ENCODE measurements around the gene ACVR1.

The ACVR1 gene

GRCh38 chr2:157699806-157700205 is 176.3 kb downstream of the ACVR1 start:
- H3K4me3 ChIP-seq (ENCODE audit: control insufficient read depth, low read depth, low read length): no peak overlapping the region
- no peak for DNase-seq (ENCODE audit: low read depth)
- no peak for TF ChIP-seq CTCF (conservative IDR thresholded peaks at IDR 0.05; ENCODE audit: control insufficient read depth, insufficient read depth, low read depth, low read length)

- DNase-seq (ENCODE audit: low read depth): no peak
- TF ChIP-seq CTCF (conservative IDR thresholded peaks at IDR 0.05; ENCODE audit: control insufficient read depth, insufficient read depth, low read depth, low read length): no peak
- H3K4me3 ChIP-seq (ENCODE audit: control insufficient read depth, low read depth, low read length): no peak overlapping the region
Observed at GRCh38 chr2:157699009-157699408, 177.1 kb downstream of the ACVR1 start.

GRCh38 chr2:157698430-157698829 is 177.7 kb downstream of the ACVR1 start:
- peak; percentile 86 for DNase-seq (ENCODE audit: low read depth)
- no peak for TF ChIP-seq CTCF (conservative IDR thresholded peaks at IDR 0.05; ENCODE audit: control insufficient read depth, insufficient read depth, low read depth, low read length)
- H3K4me3 ChIP-seq (ENCODE audit: control insufficient read depth, low read depth, low read length): no peak overlapping the region

DNA sequence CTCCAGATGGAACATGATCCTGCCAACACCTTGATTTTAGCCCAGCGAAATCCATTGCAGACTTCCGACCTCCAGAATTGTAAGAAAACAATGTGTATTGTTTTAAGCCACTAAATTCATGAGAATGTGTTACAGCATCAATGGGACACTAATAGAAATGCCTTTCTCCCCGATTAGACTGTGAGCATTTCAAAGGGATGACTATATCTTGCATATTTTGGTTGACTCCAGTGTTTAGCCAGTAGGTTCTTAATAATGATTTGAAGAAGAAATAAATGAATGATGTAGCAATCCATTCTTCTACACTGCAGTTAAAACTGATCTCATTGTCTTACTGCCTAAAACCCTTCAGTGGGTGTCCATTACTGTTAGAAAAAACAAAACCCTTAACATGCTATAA is 180.1 kb downstream of the ACVR1 start:
- DNase-seq (ENCODE audit: low read depth): peak; percentile 18
- no peak overlapping the region for H3K4me3 ChIP-seq (ENCODE audit: control insufficient read depth, low read depth, low read length)
- no peak for TF ChIP-seq CTCF (conservative IDR thresholded peaks at IDR 0.05; ENCODE audit: control insufficient read depth, insufficient read depth, low read depth, low read length)

GRCh38 chr2:157692768-157693167 is 183.4 kb downstream of the ACVR1 start:
- no peak for TF ChIP-seq CTCF (conservative IDR thresholded peaks at IDR 0.05; ENCODE audit: control insufficient read depth, insufficient read depth, low read depth, low read length)
- no peak overlapping the region for H3K4me3 ChIP-seq (ENCODE audit: control insufficient read depth, low read depth, low read length)
- DNase-seq (ENCODE audit: low read depth): peak; percentile 95

DNA sequence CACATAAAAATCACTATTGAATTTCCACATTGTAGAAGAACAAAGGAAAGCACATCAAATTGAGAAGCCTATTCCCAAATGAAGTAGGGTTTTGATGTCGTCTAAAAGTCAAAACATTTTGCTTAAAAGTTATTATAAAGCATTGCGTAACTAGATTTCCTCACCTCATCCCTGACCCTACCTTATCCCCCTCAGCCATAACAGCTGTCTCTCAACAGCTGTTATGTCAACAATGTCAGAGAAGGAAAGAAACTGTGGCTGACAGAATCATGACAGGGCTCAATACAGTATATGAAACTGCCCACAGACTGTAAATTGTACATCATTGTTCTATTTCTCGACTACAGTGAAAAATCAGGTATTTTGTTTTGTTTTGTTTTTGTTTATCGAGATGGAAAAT is 184.4 kb downstream of the ACVR1 start:
- no peak overlapping the region for H3K4me3 ChIP-seq (ENCODE audit: control insufficient read depth, low read depth, low read length)
- no peak for DNase-seq (ENCODE audit: low read depth)
- TF ChIP-seq CTCF (conservative IDR thresholded peaks at IDR 0.05; ENCODE audit: control insufficient read depth, insufficient read depth, low read depth, low read length): no peak

- no peak for DNase-seq (ENCODE audit: low read depth)
- no peak overlapping the region for H3K4me3 ChIP-seq (ENCODE audit: control insufficient read depth, low read depth, low read length)
- no peak for TF ChIP-seq CTCF (conservative IDR thresholded peaks at IDR 0.05; ENCODE audit: control insufficient read depth, insufficient read depth, low read depth, low read length)
Observed at GRCh38 chr2:157691131-157691530, 185.0 kb downstream of the ACVR1 start.

Measured in fibroblast of mammary gland (primary cell).